ENCODE data around the gene ABL1. TPM values are rescaled to one million over a fixed set of nuclear protein-coding genes. Genes with fewer than 3 reads are reported as not detected.

The ABL1 gene
- total RNA-seq, 1 donor from 2014 or later, result 52.1 TPM

GRCh38 chr9:130903194-130904069 is 68.4 kb downstream of the ABL1 start:
- no peak for TF ChIP-seq CTCF (IDR thresholded peaks at IDR 0.05)
- H3K4me3 ChIP-seq, result no peak overlapping the region
- DNase-seq (no peak), ATAC-seq (no peak)
- no peaks in the 10 kb centered on the region for H3K9me3 ChIP-seq
- no peak overlapping the region for H3K27ac ChIP-seq
- intact Hi-C loops (cut with DNase I), result no loop called here
- H3K27me3 ChIP-seq, result peaks cover 23% of the 10 kb centered on the region
- no peaks in the 10 kb centered on the region for H3K4me1 ChIP-seq
- H3K36me3 ChIP-seq, result no peaks in the 10 kb centered on the region

- Histone ChIP-seq H3K9me3 (no peaks in the 10 kb centered on the region), H3K4me1 (no peaks in the 10 kb centered on the region), H3K27me3 (peaks cover 23% of the 10 kb centered on the region), H3K36me3 (no peaks in the 10 kb centered on the region), H3K27ac (no peak overlapping the region), H3K4me3 (no peak overlapping the region)
- no peak for TF ChIP-seq CTCF (IDR thresholded peaks at IDR 0.05)
- ATAC-seq (no peak), DNase-seq (no peak)
- intact Hi-C loops (cut with DNase I), result no loop called here
These were observed 69.3 kb downstream of the ABL1 start for GRCh38 chr9:130904070-130905044.

GRCh38 chr9:130905125-130905901 is 70.3 kb downstream of the ABL1 start:
- no peak for TF ChIP-seq CTCF (IDR thresholded peaks at IDR 0.05)
- H3K9me3 ChIP-seq, result no peaks in the 10 kb centered on the region
- intact Hi-C loops (cut with DNase I), result no loop called here
- H3K27ac ChIP-seq, result no peak overlapping the region
- peaks cover 23% of the 10 kb centered on the region for H3K27me3 ChIP-seq
- no peak for DNase-seq
- no peaks in the 10 kb centered on the region for H3K4me1 ChIP-seq
- no peaks in the 10 kb centered on the region for H3K36me3 ChIP-seq
- no peak for ATAC-seq
- no peak overlapping the region for H3K4me3 ChIP-seq

GRCh38 chr9:130905902-130906734 is 71.1 kb downstream of the ABL1 start:
- Histone ChIP-seq H3K36me3 (no peaks in the 10 kb centered on the region), H3K4me3 (no peak overlapping the region), H3K27ac (no peak overlapping the region), H3K9me3 (no peaks in the 10 kb centered on the region), H3K4me1 (no peaks in the 10 kb centered on the region), H3K27me3 (peaks cover 22% of the 10 kb centered on the region)
- intact Hi-C loops (cut with DNase I), result no loop called here
- ATAC-seq (no peak), DNase-seq (no peak)
- no peak for TF ChIP-seq CTCF (IDR thresholded peaks at IDR 0.05)
